Suppressor macrophage treated with lipopolysaccharide for 1 hour (primary cell): ENCODE data around the gene FNIP1.
"Not testable (repeated sequence)": the region's sequence is repeated elsewhere in the genome, so short reads cannot be mapped to it uniquely, and the experiment has no call there.

ENCODE experiments used
- DNase-seq, 3 donors: peaks; one replicate each; pipeline ENCODE4 v3.0.0-alpha.2; 2020 to 2022

The FNIP1 gene

GRCh38 chr5:131749723-131750470 is 46.9 kb downstream of the FNIP1 start:
- no peak for DNase-seq

- DNase-seq = peak; percentile 14 to 67 (median 65)
These were observed 47.7 kb downstream of the FNIP1 start for GRCh38 chr5:131749138-131749537.

GRCh38 chr5:131747180-131748105 is 49.4 kb downstream of the FNIP1 start:
- DNase-seq = peak; percentile 35 to 77 (median 62)

- no peak for DNase-seq
These were observed 50.4 kb downstream of the FNIP1 start for GRCh38 chr5:131746423-131746822.

GRCh38 chr5:131745703-131746102 is 51.1 kb downstream of the FNIP1 start:
- no peak for DNase-seq

- DNase-seq = no peak
These were observed 51.7 kb downstream of the FNIP1 start for GRCh38 chr5:131745155-131745554.

GRCh38 chr5:131740477-131740876 is 56.3 kb downstream of the FNIP1 start:
- DNase-seq = no peak

- DNase-seq = no peak
These were observed 61.4 kb downstream of the FNIP1 start for GRCh38 chr5:131735393-131735792.

GRCh38 chr5:131734939-131735338 is 61.9 kb downstream of the FNIP1 start:
- not testable (repeated sequence) for DNase-seq

GRCh38 chr5:131729292-131729691 is 67.5 kb downstream of the FNIP1 start:
- DNase-seq = not testable (repeated sequence)

- not testable (repeated sequence) for DNase-seq
These were observed 72.7 kb downstream of the FNIP1 start for GRCh38 chr5:131724089-131724488.

GRCh38 chr5:131720714-131721113 is 76.1 kb downstream of the FNIP1 start:
- no peak for DNase-seq

- DNase-seq = no peak
These were observed 77.3 kb downstream of the FNIP1 start for GRCh38 chr5:131719564-131719963.

- no peak for DNase-seq
These were observed 78.3 kb downstream of the FNIP1 start for GRCh38 chr5:131718487-131719014.

- not testable (repeated sequence) for DNase-seq
These were observed 79.7 kb downstream of the FNIP1 start for GRCh38 chr5:131717164-131717563.

GRCh38 chr5:131716650-131717049 is 80.2 kb downstream of the FNIP1 start:
- no peak for DNase-seq

- DNase-seq = no peak
These were observed 86.4 kb downstream of the FNIP1 start for GRCh38 chr5:131710391-131710790.

GRCh38 chr5:131709043-131709442 is 87.8 kb downstream of the FNIP1 start:
- no peak for DNase-seq

- DNase-seq = peak; percentile 78 to 89 (median 82)
These were observed 90.5 kb downstream of the FNIP1 start for GRCh38 chr5:131706281-131706680.

- DNase-seq = no peak
These were observed 101.9 kb downstream of the FNIP1 start for GRCh38 chr5:131694926-131695325.

GRCh38 chr5:131693894-131694293 is 102.9 kb downstream of the FNIP1 start:
- DNase-seq = no peak

GRCh38 chr5:131685516-131686171 is 111.2 kb downstream of the FNIP1 start:
- no peak for DNase-seq

GRCh38 chr5:131684595-131684994 is 112.2 kb downstream of the FNIP1 start:
- DNase-seq = no peak
